ENCODE data around the gene UNC5CL. TPM values are rescaled to one million over a fixed set of nuclear protein-coding genes. Genes with fewer than 3 reads are reported as not detected.

UNC5CL gene
- total RNA-seq, 1 experiment from 2014 or later = 2.2 TPM

DNA sequence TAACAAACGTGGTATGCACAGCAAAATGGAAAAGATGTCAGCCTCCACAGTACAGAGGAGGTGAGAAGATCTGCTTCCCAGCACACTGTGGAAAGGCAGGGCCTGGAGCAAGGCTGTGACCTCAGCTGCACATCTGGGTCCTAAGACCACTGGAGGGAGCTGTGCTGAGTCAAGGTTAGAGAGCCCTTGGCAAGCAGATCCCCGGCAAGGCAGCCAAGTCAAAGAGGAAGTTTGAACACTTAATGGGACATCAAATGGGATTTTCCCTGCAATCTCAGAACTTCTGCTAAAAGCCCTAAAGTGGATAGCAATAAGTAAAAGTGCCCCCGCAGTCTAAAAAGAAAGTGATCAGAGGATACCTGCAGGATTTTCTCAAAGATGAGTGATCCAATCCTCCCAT lies 39.5 kb downstream of the UNC5CL start:
- no peaks in the 10 kb centered on the region for H3K36me3 ChIP-seq (ENCODE audit: control insufficient read depth in 1 of 2, insufficient read depth in 2 of 2, low read length in 2 of 2)
- intact Hi-C loops (cut with micrococcal nuclease) = no loop called here
- no TSS peak for BruUV-seq (replicated peaks)
- ChIA-PET CTCF (interaction anchor here (1.0 to 2.1 kb wide), 3 partner anchors 9 to 29 kb away, joined by 3 to 12 read pairs (median 4); no protein-coding TSS in a partner anchor), POLR2A (interaction anchor here (1.1 kb wide), 1 partner anchor 29 kb away, joined by 3 read pairs; no protein-coding TSS in a partner anchor), RAD21 (ENCODE audit: low non-redundant PET in 1 of 2, low total read pairs in 2 of 2, uncharacterized antibody in 2 of 2, unreplicated experiment in 2 of 2) (interaction anchor here in 1 of 2 experiments (0.7 kb wide), 1 partner anchor 63 kb away, joined by 4 read pairs; no protein-coding TSS in a partner anchor)
- no peaks in the 10 kb centered on the region for H3K79me2 ChIP-seq (ENCODE audit: insufficient read depth, low read length)
- H3K4me2 ChIP-seq (ENCODE audit: low read length) = no peak overlapping the region
- H3K27me3 ChIP-seq (ENCODE audit: insufficient read depth, low read length) = no peaks in the 10 kb centered on the region
- H4K20me1 ChIP-seq (ENCODE audit: insufficient read depth) = no peaks in the 10 kb centered on the region
- no peak overlapping the region for H3K9ac ChIP-seq (ENCODE audit: low read length)
- peak; percentile 71 for ATAC-seq
- no peak overlapping the region for H3K4me3 ChIP-seq (replicated peaks in 1 of 2; ENCODE audit: low read depth in 1 of 2, low read length in 2 of 2)
- DNase-seq (ENCODE audit: low read depth, low spot score) = peak; percentile 36
- H3K9me2 ChIP-seq (ENCODE audit: insufficient read depth) = no peaks in the 10 kb centered on the region
- no peak overlapping the region for H3K27ac ChIP-seq (ENCODE audit: low read depth, low read length)
- no peak for TF ChIP-seq CEBPB (IDR thresholded peaks at IDR 0.05; ENCODE audit: low read depth)
- no peak for TF ChIP-seq CBX3 (IDR thresholded peaks at IDR 0.05; ENCODE audit: low read depth)
- no peak for TF ChIP-seq EZH2 (IDR thresholded peaks at IDR 0.05)
- TF ChIP-seq, protein P1, sequence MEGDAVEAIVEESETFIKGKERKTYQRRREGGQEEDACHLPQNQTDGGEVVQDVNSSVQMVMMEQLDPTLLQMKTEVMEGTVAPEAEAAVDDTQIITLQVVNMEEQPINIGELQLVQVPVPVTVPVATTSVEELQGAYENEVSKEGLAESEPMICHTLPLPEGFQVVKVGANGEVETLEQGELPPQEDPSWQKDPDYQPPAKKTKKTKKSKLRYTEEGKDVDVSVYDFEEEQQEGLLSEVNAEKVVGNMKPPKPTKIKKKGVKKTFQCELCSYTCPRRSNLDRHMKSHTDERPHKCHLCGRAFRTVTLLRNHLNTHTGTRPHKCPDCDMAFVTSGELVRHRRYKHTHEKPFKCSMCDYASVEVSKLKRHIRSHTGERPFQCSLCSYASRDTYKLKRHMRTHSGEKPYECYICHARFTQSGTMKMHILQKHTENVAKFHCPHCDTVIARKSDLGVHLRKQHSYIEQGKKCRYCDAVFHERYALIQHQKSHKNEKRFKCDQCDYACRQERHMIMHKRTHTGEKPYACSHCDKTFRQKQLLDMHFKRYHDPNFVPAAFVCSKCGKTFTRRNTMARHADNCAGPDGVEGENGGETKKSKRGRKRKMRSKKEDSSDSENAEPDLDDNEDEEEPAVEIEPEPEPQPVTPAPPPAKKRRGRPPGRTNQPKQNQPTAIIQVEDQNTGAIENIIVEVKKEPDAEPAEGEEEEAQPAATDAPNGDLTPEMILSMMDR (IDR thresholded peaks at IDR 0.05 in 2 of 3, conservative IDR thresholded peaks at IDR 0.05 in 1 of 3; ENCODE audit: borderline replicate concordance in 1 of 3, insufficient read depth in 1 of 3, low read depth in 2 of 3, low read length in 2 of 3) = peak in 2 of 3 experiments; percentile 51 to 54; a peak in 4 of 6 replicates
- H3K4me1 ChIP-seq (ENCODE audit: control insufficient read depth in 1 of 2, insufficient read depth in 2 of 2, low read length in 2 of 2) = peaks cover 30 to 47% of the 10 kb centered on the region in 2 experiments
- no peaks in the 10 kb centered on the region for H3K9me3 ChIP-seq (ENCODE audit: control insufficient read depth in 1 of 2, insufficient read depth in 1 of 2, low read depth in 1 of 2, low read length in 2 of 2)
- H2AFZ ChIP-seq (ENCODE audit: low read depth, low read length, poor library complexity, severe bottlenecking) = no peak overlapping the region

- H3K4me1 ChIP-seq (ENCODE audit: control insufficient read depth in 1 of 2, insufficient read depth in 2 of 2, low read length in 2 of 2) = peaks cover 30 to 47% of the 10 kb centered on the region in 2 experiments
- no peaks in the 10 kb centered on the region for H3K9me3 ChIP-seq (ENCODE audit: control insufficient read depth in 1 of 2, insufficient read depth in 1 of 2, low read depth in 1 of 2, low read length in 2 of 2)
- ATAC-seq = no peak
- no peaks in the 10 kb centered on the region for H3K79me2 ChIP-seq (ENCODE audit: insufficient read depth, low read length)
- no peaks in the 10 kb centered on the region for H3K27me3 ChIP-seq (ENCODE audit: insufficient read depth, low read length)
- ChIA-PET POLR2A (interaction anchor here (0.8 to 1.1 kb wide), 2 partner anchors 30 to 74 kb away, joined by 3 read pairs; partner anchors contain the start of gene OARD1), RAD21 (ENCODE audit: low non-redundant PET in 1 of 2, low total read pairs in 2 of 2, uncharacterized antibody in 2 of 2, unreplicated experiment in 2 of 2) (no interaction called here), CTCF (interaction anchor here (1.0 to 2.1 kb wide), 4 partner anchors 8 to 670 kb away, joined by 3 to 12 read pairs (median 4); no protein-coding TSS in a partner anchor)
- BruUV-seq (replicated peaks) = no TSS peak
- no peak for DNase-seq (ENCODE audit: low read depth, low spot score)
- no peak overlapping the region for H3K9ac ChIP-seq (ENCODE audit: low read length)
- no peak overlapping the region for H3K4me3 ChIP-seq (replicated peaks in 1 of 2; ENCODE audit: low read depth in 1 of 2, low read length in 2 of 2)
- TF ChIP-seq RAD21 (IDR thresholded peaks at IDR 0.05; ENCODE audit: low read depth) = no peak
- H3K36me3 ChIP-seq (ENCODE audit: control insufficient read depth in 1 of 2, insufficient read depth in 2 of 2, low read length in 2 of 2) = no peaks in the 10 kb centered on the region
- no peaks in the 10 kb centered on the region for H3K9me2 ChIP-seq (ENCODE audit: insufficient read depth)
- intact Hi-C loops (cut with micrococcal nuclease) = no loop called here
- H4K20me1 ChIP-seq (ENCODE audit: insufficient read depth) = no peaks in the 10 kb centered on the region
- H3K27ac ChIP-seq (ENCODE audit: low read depth, low read length) = no peak overlapping the region
- no peak overlapping the region for H3K4me2 ChIP-seq (ENCODE audit: low read length)
- H2AFZ ChIP-seq (ENCODE audit: low read depth, low read length, poor library complexity, severe bottlenecking) = no peak overlapping the region
These were observed 40.4 kb downstream of the UNC5CL start for GRCh38 chr6:40998661-40999060.
